WTC11 (cell line): ENCODE results near the gene ARCN1. TPM values are rescaled to one million over a fixed set of nuclear protein-coding genes. Genes with fewer than 3 reads are reported as not detected.

ENCODE experiments used
- ATAC-seq: fragments of 200-7000 bp; cut with Tn5 transposase; 2 replicates; pipeline ENCODE4 v1.10.0; 2021; ENCODE audit warnings: mild to moderate bottlenecking, moderate library complexity
- CTCF ChIA-PET: fragments of 300-600 bp; sonication (Branson Sonifier 250); formaldehyde crosslinking; loops from one replicate; lab custom pipeline; 2021; ENCODE audit warnings: antibody characterized with exemption; lab: Charles Lee
- POLR2A ChIA-PET: fragments of 350-600 bp; sonication (Branson Sonifier 250); formaldehyde crosslinking; loops from one replicate; lab custom pipeline; 2021; ENCODE audit warnings: antibody characterized with exemption; lab: Charles Lee
- DNase-seq: peaks from one replicate; pipeline ENCODE4 v3.0.0; 2021; ENCODE audit warnings: low spot score
- H3K27ac Mint-ChIP-seq: 2 replicates; pipeline ENCODE4 v1.8.0; 2021; ENCODE audit warnings: mixed read lengths
- H3K27me3 Mint-ChIP-seq: 2 replicates; pipeline ENCODE4 v1.8.0; 2021; ENCODE audit warnings: low read depth, mild to moderate bottlenecking, moderate library complexity, mixed read lengths
- H3K36me3 Mint-ChIP-seq: 2 replicates; pipeline ENCODE4 v1.8.0; 2021; ENCODE audit warnings: mixed read lengths
- H3K4me1 Mint-ChIP-seq: 2 replicates; pipeline ENCODE4 v1.8.0; 2022; ENCODE audit warnings: mixed read lengths
- H3K4me3 Mint-ChIP-seq: 2 replicates; pipeline ENCODE4 v1.8.0; 2021; ENCODE audit warnings: mild to moderate bottlenecking, moderate library complexity, mixed read lengths
- H3K9me3 Mint-ChIP-seq: 2 replicates; pipeline ENCODE4 v1.8.0; 2021; ENCODE audit warnings: mixed read lengths
- CREM ChIP-seq: sonication (generic); formaldehyde crosslinking; IDR thresholded peaks from 2 replicates; pipeline ENCODE4 v1.8.1; 2022; ENCODE audit warnings: mild to moderate bottlenecking, missing genetic modification reagents, moderate library complexity
- FOXK1 ChIP-seq: sonication (generic); formaldehyde crosslinking; IDR thresholded peaks from 2 replicates; pipeline ENCODE4 v1.8.0; 2022; ENCODE audit warnings: mild to moderate bottlenecking, moderate library complexity, missing genetic modification reagents
- TCF7 ChIP-seq: sonication (generic); formaldehyde crosslinking; IDR thresholded peaks from 2 replicates; pipeline ENCODE4 v1.8.0; 2022; ENCODE audit warnings: mild to moderate bottlenecking, low read depth, missing genetic modification reagents, moderate library complexity
- TEAD4 ChIP-seq: sonication (generic); formaldehyde crosslinking; IDR thresholded peaks from 2 replicates; pipeline ENCODE4 v1.8.0; 2022; ENCODE audit warnings: mild to moderate bottlenecking, missing genetic modification reagents
- ZMAT4 ChIP-seq: fragments of 250-450 bp; sonication (Bioruptor Pico); IDR thresholded peaks from 2 replicates; pipeline ENCODE4 v1.9.0; 2021; ENCODE audit warnings: mild to moderate bottlenecking
- ZNF671 ChIP-seq: fragments of 250-450 bp; sonication (Bioruptor Pico); IDR thresholded peaks from 2 replicates; pipeline ENCODE4 v1.8.0; 2021; ENCODE audit warnings: mild to moderate bottlenecking
- ZSCAN18 ChIP-seq: fragments of 250-450 bp; sonication (Bioruptor Pico); IDR thresholded peaks from 2 replicates; pipeline ENCODE4 v2.1.2; 2022; ENCODE audit warnings: mild to moderate bottlenecking, moderate library complexity
- total RNA-seq: library from RNA; stranded (reverse); gene quantifications from 3 replicates; pipeline ENCODE4 v1.2.3, GENCODE V29; 2021
- TF ChIP-seq, protein P1 (sequence below): sonication (generic); formaldehyde crosslinking; IDR thresholded peaks from 2 replicates; pipeline ENCODE4 v1.8.0; 2023; ENCODE audit warnings: mild to moderate bottlenecking, missing genetic modification reagents
- TF ChIP-seq, protein P2 (sequence below): fragments of 250-450 bp; sonication (Bioruptor Pico); IDR thresholded peaks from 2 replicates; pipeline ENCODE4 v1.9.0; 2021; ENCODE audit warnings: mild to moderate bottlenecking, borderline replicate concordance
- TF ChIP-seq, protein P3 (sequence below): sonication (generic); formaldehyde crosslinking; IDR thresholded peaks from 2 replicates; pipeline ENCODE4 v1.8.1; 2022; ENCODE audit warnings: missing genetic modification reagents, borderline replicate concordance
- TF ChIP-seq, protein P4 (sequence below): sonication (generic); formaldehyde crosslinking; IDR thresholded peaks from 2 replicates; pipeline ENCODE4 v1.8.1; 2022; ENCODE audit warnings: low read depth, mild to moderate bottlenecking, moderate library complexity, missing genetic modification reagents, borderline replicate concordance

The ARCN1 gene
- total RNA-seq, 1 experiment from 2014 or later: 154 TPM

- Mint-ChIP-seq H3K9me3 (no peaks in the 10 kb centered on the region), H3K27ac (peak overlapping the region; percentile 37; the same call in 1 of the 2 replicates), H3K27me3 (no peaks in the 10 kb centered on the region), H3K4me1 (peaks cover 28% of the 10 kb centered on the region), H3K4me3 (no peak overlapping the region), H3K36me3 (peaks cover 20% of the 10 kb centered on the region)
- TF ChIP-seq CREM (CRISPR knock-in tag): no peak
- no peak for TF ChIP-seq ZMAT4
- TF ChIP-seq TEAD4 (CRISPR knock-in tag): no peak
- TF ChIP-seq ZNF671: no peak
- TF ChIP-seq, protein P1, sequence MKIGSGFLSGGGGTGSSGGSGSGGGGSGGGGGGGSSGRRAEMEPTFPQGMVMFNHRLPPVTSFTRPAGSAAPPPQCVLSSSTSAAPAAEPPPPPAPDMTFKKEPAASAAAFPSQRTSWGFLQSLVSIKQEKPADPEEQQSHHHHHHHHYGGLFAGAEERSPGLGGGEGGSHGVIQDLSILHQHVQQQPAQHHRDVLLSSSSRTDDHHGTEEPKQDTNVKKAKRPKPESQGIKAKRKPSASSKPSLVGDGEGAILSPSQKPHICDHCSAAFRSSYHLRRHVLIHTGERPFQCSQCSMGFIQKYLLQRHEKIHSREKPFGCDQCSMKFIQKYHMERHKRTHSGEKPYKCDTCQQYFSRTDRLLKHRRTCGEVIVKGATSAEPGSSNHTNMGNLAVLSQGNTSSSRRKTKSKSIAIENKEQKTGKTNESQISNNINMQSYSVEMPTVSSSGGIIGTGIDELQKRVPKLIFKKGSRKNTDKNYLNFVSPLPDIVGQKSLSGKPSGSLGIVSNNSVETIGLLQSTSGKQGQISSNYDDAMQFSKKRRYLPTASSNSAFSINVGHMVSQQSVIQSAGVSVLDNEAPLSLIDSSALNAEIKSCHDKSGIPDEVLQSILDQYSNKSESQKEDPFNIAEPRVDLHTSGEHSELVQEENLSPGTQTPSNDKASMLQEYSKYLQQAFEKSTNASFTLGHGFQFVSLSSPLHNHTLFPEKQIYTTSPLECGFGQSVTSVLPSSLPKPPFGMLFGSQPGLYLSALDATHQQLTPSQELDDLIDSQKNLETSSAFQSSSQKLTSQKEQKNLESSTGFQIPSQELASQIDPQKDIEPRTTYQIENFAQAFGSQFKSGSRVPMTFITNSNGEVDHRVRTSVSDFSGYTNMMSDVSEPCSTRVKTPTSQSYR (CRISPR knock-in tag): no peak
- no peak for TF ChIP-seq ZSCAN18
- TF ChIP-seq, protein P2, sequence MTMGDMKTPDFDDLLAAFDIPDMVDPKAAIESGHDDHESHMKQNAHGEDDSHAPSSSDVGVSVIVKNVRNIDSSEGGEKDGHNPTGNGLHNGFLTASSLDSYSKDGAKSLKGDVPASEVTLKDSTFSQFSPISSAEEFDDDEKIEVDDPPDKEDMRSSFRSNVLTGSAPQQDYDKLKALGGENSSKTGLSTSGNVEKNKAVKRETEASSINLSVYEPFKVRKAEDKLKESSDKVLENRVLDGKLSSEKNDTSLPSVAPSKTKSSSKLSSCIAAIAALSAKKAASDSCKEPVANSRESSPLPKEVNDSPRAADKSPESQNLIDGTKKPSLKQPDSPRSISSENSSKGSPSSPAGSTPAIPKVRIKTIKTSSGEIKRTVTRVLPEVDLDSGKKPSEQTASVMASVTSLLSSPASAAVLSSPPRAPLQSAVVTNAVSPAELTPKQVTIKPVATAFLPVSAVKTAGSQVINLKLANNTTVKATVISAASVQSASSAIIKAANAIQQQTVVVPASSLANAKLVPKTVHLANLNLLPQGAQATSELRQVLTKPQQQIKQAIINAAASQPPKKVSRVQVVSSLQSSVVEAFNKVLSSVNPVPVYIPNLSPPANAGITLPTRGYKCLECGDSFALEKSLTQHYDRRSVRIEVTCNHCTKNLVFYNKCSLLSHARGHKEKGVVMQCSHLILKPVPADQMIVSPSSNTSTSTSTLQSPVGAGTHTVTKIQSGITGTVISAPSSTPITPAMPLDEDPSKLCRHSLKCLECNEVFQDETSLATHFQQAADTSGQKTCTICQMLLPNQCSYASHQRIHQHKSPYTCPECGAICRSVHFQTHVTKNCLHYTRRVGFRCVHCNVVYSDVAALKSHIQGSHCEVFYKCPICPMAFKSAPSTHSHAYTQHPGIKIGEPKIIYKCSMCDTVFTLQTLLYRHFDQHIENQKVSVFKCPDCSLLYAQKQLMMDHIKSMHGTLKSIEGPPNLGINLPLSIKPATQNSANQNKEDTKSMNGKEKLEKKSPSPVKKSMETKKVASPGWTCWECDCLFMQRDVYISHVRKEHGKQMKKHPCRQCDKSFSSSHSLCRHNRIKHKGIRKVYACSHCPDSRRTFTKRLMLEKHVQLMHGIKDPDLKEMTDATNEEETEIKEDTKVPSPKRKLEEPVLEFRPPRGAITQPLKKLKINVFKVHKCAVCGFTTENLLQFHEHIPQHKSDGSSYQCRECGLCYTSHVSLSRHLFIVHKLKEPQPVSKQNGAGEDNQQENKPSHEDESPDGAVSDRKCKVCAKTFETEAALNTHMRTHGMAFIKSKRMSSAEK: no peak
- no peak for TF ChIP-seq TCF7 (CRISPR knock-in tag)
- TF ChIP-seq, protein P3, sequence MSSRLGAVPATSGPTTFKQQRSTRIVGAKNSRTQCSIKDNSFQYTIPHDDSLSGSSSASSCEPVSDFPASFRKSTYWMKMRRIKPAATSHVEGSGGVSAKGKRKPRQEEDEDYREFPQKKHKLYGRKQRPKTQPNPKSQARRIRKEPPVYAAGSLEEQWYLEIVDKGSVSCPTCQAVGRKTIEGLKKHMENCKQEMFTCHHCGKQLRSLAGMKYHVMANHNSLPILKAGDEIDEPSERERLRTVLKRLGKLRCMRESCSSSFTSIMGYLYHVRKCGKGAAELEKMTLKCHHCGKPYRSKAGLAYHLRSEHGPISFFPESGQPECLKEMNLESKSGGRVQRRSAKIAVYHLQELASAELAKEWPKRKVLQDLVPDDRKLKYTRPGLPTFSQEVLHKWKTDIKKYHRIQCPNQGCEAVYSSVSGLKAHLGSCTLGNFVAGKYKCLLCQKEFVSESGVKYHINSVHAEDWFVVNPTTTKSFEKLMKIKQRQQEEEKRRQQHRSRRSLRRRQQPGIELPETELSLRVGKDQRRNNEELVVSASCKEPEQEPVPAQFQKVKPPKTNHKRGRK (CRISPR knock-in tag): no peak
- TF ChIP-seq, protein P4, sequence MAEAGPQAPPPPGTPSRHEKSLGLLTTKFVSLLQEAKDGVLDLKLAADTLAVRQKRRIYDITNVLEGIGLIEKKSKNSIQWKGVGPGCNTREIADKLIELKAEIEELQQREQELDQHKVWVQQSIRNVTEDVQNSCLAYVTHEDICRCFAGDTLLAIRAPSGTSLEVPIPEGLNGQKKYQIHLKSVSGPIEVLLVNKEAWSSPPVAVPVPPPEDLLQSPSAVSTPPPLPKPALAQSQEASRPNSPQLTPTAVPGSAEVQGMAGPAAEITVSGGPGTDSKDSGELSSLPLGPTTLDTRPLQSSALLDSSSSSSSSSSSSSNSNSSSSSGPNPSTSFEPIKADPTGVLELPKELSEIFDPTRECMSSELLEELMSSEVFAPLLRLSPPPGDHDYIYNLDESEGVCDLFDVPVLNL (CRISPR knock-in tag): no peak
- TF ChIP-seq FOXK1 (CRISPR knock-in tag): no peak
- CTCF ChIA-PET: interaction anchor here (0.6 to 5.9 kb wide), 3 partner anchors 22 to 374 kb away, joined by 3 to 127 read pairs (median 3); partner anchors contain the start of gene PHLDB1
- DNase-seq (no peak), ATAC-seq (no peak)
- POLR2A ChIA-PET: interaction anchor here (5.0 kb wide), 1 partner anchor 10 kb away, joined by 75 read pairs; no protein-coding TSS in a partner anchor
Observed at GRCh38 chr11:118631142-118631909, 59.1 kb downstream of the ARCN1 start.
